ENCODE results near the gene DHX29.

GRCh38 chr5:55231029-55231918 lies 76.2 kb downstream of the DHX29 start:
- TF ChIP-seq, protein P1, sequence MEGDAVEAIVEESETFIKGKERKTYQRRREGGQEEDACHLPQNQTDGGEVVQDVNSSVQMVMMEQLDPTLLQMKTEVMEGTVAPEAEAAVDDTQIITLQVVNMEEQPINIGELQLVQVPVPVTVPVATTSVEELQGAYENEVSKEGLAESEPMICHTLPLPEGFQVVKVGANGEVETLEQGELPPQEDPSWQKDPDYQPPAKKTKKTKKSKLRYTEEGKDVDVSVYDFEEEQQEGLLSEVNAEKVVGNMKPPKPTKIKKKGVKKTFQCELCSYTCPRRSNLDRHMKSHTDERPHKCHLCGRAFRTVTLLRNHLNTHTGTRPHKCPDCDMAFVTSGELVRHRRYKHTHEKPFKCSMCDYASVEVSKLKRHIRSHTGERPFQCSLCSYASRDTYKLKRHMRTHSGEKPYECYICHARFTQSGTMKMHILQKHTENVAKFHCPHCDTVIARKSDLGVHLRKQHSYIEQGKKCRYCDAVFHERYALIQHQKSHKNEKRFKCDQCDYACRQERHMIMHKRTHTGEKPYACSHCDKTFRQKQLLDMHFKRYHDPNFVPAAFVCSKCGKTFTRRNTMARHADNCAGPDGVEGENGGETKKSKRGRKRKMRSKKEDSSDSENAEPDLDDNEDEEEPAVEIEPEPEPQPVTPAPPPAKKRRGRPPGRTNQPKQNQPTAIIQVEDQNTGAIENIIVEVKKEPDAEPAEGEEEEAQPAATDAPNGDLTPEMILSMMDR (tag by site-specific recombination; IDR thresholded peaks at IDR 0.05), result no peak
- TF ChIP-seq ZNF548 (tag by site-specific recombination; IDR thresholded peaks at IDR 0.05) (no peak), ZNF792 (tag by site-specific recombination; IDR thresholded peaks at IDR 0.05) (no peak)

Measured in HEK293 (cell line).